Heart left ventricle (tissue), 13 donors: Measurements from ENCODE around the gene IRAK1BP1.
"Not testable (repeated sequence)": the region's sequence is repeated elsewhere in the genome, so short reads cannot be mapped to it uniquely, and the experiment has no call there.

ENCODE experiments used
- CTCF ChIP-seq, 12 donors: fragments of 200-600 bp; sonication (generic) in 4 of 12; IDR thresholded peaks; one replicate each; pipeline versions ENCODE4 v1.5.0 to v1.8.0; 2018 to 2022; ENCODE audit warnings: antibody characterized with exemption in 12 of 12, mild to moderate bottlenecking in 5 of 12
- POLR2A ChIP-seq, 2 donors: fragments of 450-650 bp; IDR thresholded peaks; one replicate each; pipeline ENCODE4 v1.6.1; 2017; ENCODE audit warnings: antibody characterized with exemption in 2 of 2, mild to moderate bottlenecking in 2 of 2, moderate library complexity in 2 of 2
- donor health status: ischemic (EF 13 %, LVEDD 7.1; RV severe dilation, severe dysfunction).
- donor health status: DM: no; HTN: yes; CAD: no.
- donor health status: DM: no; HTN: no; CAD: no.
- donor health status: ischemic (EF 25% LVEDD 6.9; RV normal size, moderate dysfunction).
- donor health status: ischemic (EF 25% LVEDD 5.7; RV mildly dilated, moderate dysfunction).
- donor health status: ischemic (EF 35%, LVEDD 5.7; RV mildly dilated, moderate dysfunction).
- donor health status: nonischemic (EF 11% LVEDD 7.7; RV severe dilation, severe dysfunction).
- donor health status: DM: yes; HTN: yes; CAD: no.
- donor health status: PGD.
- donor health status: ischemic (EF 29% LVEDD 5.4; RV normal size, mild dysfunction).
- donor health status: nonischemic (EF 23%, LVEDD 6.1; RV moderate dilation, normal function).

GRCh38 chr6:78858339-78858938 lies 8.9 kb upstream of the IRAK1BP1 start:
- not testable (repeated sequence) for TF ChIP-seq CTCF, POLR2A (IDR thresholded peaks at IDR 0.05)
